HEK293T (cell line): ENCODE data around the gene SELENOT.

ENCODE experiments used
- CTCF ChIA-PET: fragments of 350-600 bp; formaldehyde crosslinking; extraction: SDS; loops from one replicate; lab custom pipeline; 2021; ENCODE audit warnings: antibody characterized with exemption, inconsistent platforms; lab: Yijun Ruan, JAX
- POLR2A ChIA-PET: fragments of 350-600 bp; formaldehyde crosslinking; extraction: SDS; loops from one replicate; lab custom pipeline; 2020; ENCODE audit warnings: antibody characterized with exemption, inconsistent platforms; lab: Yijun Ruan, JAX
- DNase-seq: peaks from one replicate; pipeline ENCODE4 v3.0.0; 2012; ENCODE audit warnings: mixed read lengths; ENCODE audit errors: extremely low spot score
- ARNT ChIP-seq: fragments of 450-650 bp; IDR thresholded peaks from 2 replicates; pipeline ENCODE4 v1.6.1; 2017; ENCODE audit warnings: mild to moderate bottlenecking
- BHLHE40 ChIP-seq: fragments of 450-650 bp; IDR thresholded peaks from 2 replicates; pipeline ENCODE4 v1.6.1; 2016; ENCODE audit warnings: mild to moderate bottlenecking, moderate library complexity, borderline replicate concordance
- CTBP1 ChIP-seq: fragments of 450-650 bp; IDR thresholded peaks from 2 replicates; pipeline ENCODE4 v1.6.1; 2016; ENCODE audit warnings: borderline replicate concordance
- ELF4 ChIP-seq: fragments of 450-650 bp; IDR thresholded peaks from 2 replicates; pipeline ENCODE4 v1.6.1; 2017; ENCODE audit warnings: antibody characterized with exemption
- FOXA1 ChIP-seq: fragments of 450-650 bp; IDR thresholded peaks from 2 replicates; pipeline ENCODE4 v1.6.1; 2016; ENCODE audit warnings: mild to moderate bottlenecking
- FOXK2 ChIP-seq: fragments of 450-650 bp; IDR thresholded peaks from 2 replicates; pipeline ENCODE4 v1.6.1; 2016; ENCODE audit warnings: mild to moderate bottlenecking
- FOXM1 ChIP-seq: fragments of 450-650 bp; IDR thresholded peaks from 2 replicates; pipeline ENCODE4 v1.6.1; 2017; ENCODE audit warnings: mild to moderate bottlenecking, borderline replicate concordance
- HDGF ChIP-seq: fragments of 450-650 bp; IDR thresholded peaks from 2 replicates; pipeline ENCODE4 v1.6.1; 2017; ENCODE audit warnings: antibody characterized with exemption, borderline replicate concordance
- L3MBTL2 ChIP-seq: fragments of 450-650 bp; conservative IDR thresholded peaks from 2 replicates; pipeline ENCODE4 v1.6.1; 2016; ENCODE audit warnings: mild to moderate bottlenecking
- LEF1 ChIP-seq: fragments of 450-650 bp; IDR thresholded peaks from 2 replicates; pipeline ENCODE4 v1.6.1; 2017; ENCODE audit warnings: mild to moderate bottlenecking, borderline replicate concordance
- NFRKB ChIP-seq: fragments of 450-650 bp; IDR thresholded peaks from 2 replicates; pipeline ENCODE4 v1.6.1; 2016; ENCODE audit warnings: mild to moderate bottlenecking, moderate library complexity
- PKNOX1 ChIP-seq: fragments of 450-650 bp; IDR thresholded peaks from 2 replicates; pipeline ENCODE4 v1.6.1; 2016
- SP1 ChIP-seq: fragments of 450-650 bp; IDR thresholded peaks from 2 replicates; pipeline ENCODE4 v1.6.1; 2017
- SUZ12 ChIP-seq: fragments of 450-650 bp; IDR thresholded peaks from 2 replicates; pipeline ENCODE4 v1.6.1; 2016; ENCODE audit warnings: mild to moderate bottlenecking
- TARDBP ChIP-seq: fragments of 450-650 bp; IDR thresholded peaks from 2 replicates; pipeline ENCODE4 v1.6.1; 2016
- ZNF384 ChIP-seq: fragments of 450-650 bp; IDR thresholded peaks from 2 replicates; pipeline ENCODE4 v1.6.1; 2016

The SELENOT gene

DNA sequence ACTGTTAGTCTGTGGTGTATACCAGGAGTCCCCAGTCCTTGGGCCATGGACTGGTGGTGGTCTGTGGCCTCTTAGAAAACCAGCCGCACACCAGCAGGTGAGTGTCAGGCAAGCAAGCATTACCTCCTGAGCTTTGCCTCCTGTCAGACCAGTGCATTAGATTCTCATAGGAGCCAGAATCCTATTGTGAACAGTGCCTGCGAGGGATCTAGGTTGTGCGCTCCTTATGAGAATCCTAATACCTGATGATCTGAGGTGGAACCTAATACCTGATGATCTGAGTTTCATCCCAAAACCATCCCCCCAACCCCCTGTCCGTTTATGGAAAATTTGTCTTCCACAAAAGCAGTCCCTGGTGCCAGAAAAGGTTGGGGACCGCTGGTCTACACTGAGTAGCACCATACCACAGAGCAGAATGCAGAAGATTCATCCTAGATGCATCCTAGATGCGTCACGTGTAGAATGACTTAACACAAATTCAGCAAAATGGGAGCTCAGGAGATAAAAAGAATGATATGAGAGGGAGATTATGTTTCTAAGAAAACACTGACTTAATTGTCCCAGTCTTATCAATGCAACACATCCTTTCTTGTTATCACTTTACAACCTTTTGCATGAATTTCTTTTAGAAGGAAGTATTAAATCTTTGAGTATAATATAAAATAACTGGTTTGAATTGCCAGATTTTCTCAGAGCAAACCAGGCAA, 28.5 kb downstream of the SELENOT start:
- POLR2A ChIA-PET: no interaction called here
- no peak for TF ChIP-seq ZNF384

GRCh38 chr3:150635076-150635475, 32.0 kb downstream of the SELENOT start:
- no peak for DNase-seq
- CTCF ChIA-PET: no interaction called here
- TF ChIP-seq ELF4 (no peak), LEF1 (no peak), HDGF (no peak), ARNT (no peak), PKNOX1 (no peak), CTBP1 (no peak), ZNF384 (no peak), L3MBTL2 (no peak), SUZ12 (no peak), NFRKB (no peak), BHLHE40 (no peak), TARDBP (no peak), SP1 (no peak), FOXK2 (no peak), FOXA1 (no peak), FOXM1 (no peak)
- POLR2A ChIA-PET: no interaction called here

More for the DNA sequence above, 28.5 kb downstream of the SELENOT start:
- DNase-seq: no peak
- CTCF ChIA-PET: no interaction called here

DNA sequence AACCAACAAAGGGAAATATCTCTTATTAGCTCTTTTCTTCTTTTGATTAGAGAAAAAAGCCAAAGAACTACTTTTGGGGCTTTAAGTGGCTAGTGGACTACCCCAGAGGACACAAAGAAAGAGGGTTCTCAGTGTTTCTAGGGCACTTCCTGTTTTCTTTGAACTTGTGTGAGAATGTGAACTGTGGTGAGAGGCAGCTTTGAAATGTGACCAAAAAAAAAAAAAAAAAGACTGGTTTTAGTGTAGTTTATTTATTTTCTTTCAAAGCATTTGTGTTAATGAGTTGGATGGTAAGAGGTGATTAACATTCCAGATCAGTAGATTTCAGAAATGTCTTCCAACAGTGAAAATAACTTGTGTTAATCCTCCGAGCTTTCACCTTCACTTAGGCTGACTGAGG, 32.4 kb downstream of the SELENOT start:
- CTCF ChIA-PET: no interaction called here
- no peak for TF ChIP-seq BHLHE40
- no peak for TF ChIP-seq SP1
- no peak for TF ChIP-seq CTBP1
- TF ChIP-seq TARDBP: no peak
- no peak for DNase-seq
- POLR2A ChIA-PET: no interaction called here

DNA sequence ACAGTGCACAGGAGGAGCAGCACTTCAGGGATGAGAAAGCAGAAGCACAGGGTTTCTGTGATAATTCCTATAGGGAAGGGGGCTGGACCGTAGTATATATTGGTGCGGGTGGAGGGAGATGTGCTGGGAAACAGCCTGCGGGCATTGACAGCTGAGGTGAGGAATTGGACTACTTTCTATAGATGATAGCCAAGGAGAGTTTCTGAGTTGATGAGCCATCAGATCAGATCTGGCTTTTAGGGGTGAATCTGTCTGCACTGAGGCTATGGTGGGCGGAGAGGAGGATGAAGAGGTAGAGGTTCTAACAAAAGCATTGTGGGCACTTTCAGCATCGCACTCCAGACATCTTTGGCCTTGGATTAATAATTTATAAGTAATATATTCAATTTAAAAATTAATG, 33.1 kb downstream of the SELENOT start:
- TF ChIP-seq ARNT (no peak), CTBP1 (no peak), ZNF384 (no peak), L3MBTL2 (no peak), FOXK2 (no peak), FOXA1 (no peak), ELF4 (no peak), PKNOX1 (no peak), LEF1 (no peak), SP1 (no peak), SUZ12 (no peak), FOXM1 (no peak)
- no peak for DNase-seq
- ChIA-PET CTCF (no interaction called here), POLR2A (no interaction called here)

DNA sequence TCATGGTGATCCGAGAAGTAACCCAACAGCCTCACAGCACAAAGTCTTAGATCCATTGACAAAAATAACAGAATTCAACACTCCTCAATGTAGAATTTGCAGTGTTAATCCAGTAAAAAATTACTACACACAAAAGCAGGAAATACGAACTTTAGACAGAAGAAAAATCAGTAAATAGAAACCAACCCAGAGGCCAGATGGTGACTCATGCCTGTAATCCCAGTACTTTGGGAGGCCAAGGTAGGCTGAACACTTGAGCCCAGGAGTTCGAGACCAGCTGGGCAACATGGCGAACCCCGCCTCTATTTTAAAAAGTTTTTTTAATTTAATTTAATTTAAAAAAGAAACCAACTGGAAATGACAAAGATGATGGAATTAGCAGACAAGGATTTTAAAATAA, 36.1 kb downstream of the SELENOT start:
- ChIA-PET CTCF (no interaction called here), POLR2A (no interaction called here)
- no peak for DNase-seq
- TF ChIP-seq FOXK2 (no peak), SUZ12 (no peak), FOXM1 (no peak), LEF1 (no peak), L3MBTL2 (no peak), FOXA1 (no peak), TARDBP (no peak), ARNT (no peak), NFRKB (no peak), BHLHE40 (no peak), ZNF384 (no peak), HDGF (no peak), SP1 (no peak), CTBP1 (no peak), PKNOX1 (no peak), ELF4 (no peak)

DNA sequence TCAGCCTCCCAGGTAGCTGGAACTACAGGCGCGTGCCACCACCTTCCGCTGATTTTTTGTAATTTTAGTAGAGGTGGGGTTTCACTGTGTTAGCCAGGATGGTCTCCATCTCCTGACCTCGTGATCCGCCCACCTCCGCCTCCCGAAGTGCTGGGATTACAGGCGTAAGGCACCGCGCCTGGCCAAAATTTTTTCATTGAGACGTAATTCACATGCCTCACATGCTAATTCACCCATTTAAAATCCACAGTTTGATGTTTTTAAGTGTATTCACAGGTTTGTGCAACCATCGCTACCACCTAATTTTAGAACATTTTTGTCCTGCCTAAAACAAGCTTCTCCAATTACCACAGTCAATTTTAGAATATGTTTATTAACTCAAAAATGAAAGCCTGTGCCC, 37.1 kb downstream of the SELENOT start:
- TF ChIP-seq ARNT (no peak), FOXM1 (no peak), L3MBTL2 (no peak), HDGF (no peak), LEF1 (no peak), NFRKB (no peak), FOXA1 (no peak), CTBP1 (no peak), PKNOX1 (no peak), BHLHE40 (no peak), TARDBP (no peak), ZNF384 (no peak), ELF4 (no peak), FOXK2 (no peak), SP1 (no peak), SUZ12 (no peak)
- CTCF ChIA-PET: interaction anchor here (0.5 kb wide), 1 partner anchor 190 kb away, joined by 3 read pairs; no protein-coding TSS in a partner anchor
- no peak for DNase-seq
- POLR2A ChIA-PET: interaction anchor here (0.6 kb wide), 1 partner anchor 124 kb away, joined by 4 read pairs; no protein-coding TSS in a partner anchor
